ENCODE results near the gene JHY. TPM values are rescaled to one million over a fixed set of nuclear protein-coding genes. Genes with fewer than 3 reads are reported as not detected.

JHY gene
- total RNA-seq, 6 experiments from 2014 or later, result 0.10 to 0.37 (median 0.22) TPM; not detected in 1

DNA sequence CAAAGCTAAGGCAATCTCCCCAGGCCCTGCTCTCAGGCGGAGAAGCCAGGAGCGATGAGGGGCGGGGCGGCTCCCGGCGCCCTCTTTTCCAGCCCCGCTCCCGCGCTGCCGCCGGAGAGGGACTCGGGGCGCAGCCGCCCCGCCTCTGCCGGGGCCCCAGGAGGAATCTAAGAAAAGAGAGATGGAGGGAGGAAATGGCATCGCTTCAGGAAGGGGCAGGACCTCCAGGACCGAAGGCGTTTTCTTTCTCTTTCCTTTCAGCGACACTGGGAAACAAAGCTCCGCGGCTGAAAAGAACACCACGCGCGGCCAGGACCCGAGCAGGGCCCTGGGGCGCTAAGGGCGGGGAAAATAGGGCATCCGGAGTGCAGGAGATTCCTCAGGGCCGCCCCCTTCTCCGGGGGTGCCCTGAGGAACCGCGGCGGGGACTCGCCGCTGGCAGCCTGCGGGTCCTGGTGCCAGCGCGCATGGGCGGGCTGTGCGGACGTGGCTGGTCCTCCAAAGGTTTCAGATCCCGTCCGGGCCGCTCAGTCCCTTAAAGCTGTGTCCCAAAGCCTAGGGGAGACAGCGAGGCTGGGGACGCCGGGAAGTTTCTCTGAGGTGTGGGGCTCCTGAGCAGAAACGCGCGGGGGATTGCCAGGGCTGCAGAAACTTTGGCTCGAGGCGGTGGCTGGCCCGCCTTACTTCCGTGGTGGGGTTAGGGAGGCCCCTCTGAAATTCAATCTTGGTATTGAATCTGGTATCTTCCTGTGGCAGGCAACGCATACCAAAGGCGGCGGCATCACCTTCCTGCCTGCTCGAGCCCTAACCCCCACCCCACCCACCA lies 101.8 kb downstream of the JHY start:
- Histone ChIP-seq H3K27ac (no peak overlapping the region), H3K4me3 (peak overlapping the region; percentile 43 to 57 (median 47)), H3K4me1 (peaks cover 0 to 6% (median 0%) of the 10 kb centered on the region in 4 donors), H3K9me3 (no peaks in the 10 kb centered on the region), H3K36me3 (no peaks in the 10 kb centered on the region), H3K27me3 (peaks cover 6 to 32% of the 10 kb centered on the region in 2 donors)
- intact Hi-C loops (cut with DNase I), result no loop called here
- 0% methylated on average over 13 of the region's 59 CpGs for WGBS (ENCODE audit: insufficient coverage, low coverage, low lambda C conversion rate, missing lambda C conversion rate)
- TF ChIP-seq, protein P1, sequence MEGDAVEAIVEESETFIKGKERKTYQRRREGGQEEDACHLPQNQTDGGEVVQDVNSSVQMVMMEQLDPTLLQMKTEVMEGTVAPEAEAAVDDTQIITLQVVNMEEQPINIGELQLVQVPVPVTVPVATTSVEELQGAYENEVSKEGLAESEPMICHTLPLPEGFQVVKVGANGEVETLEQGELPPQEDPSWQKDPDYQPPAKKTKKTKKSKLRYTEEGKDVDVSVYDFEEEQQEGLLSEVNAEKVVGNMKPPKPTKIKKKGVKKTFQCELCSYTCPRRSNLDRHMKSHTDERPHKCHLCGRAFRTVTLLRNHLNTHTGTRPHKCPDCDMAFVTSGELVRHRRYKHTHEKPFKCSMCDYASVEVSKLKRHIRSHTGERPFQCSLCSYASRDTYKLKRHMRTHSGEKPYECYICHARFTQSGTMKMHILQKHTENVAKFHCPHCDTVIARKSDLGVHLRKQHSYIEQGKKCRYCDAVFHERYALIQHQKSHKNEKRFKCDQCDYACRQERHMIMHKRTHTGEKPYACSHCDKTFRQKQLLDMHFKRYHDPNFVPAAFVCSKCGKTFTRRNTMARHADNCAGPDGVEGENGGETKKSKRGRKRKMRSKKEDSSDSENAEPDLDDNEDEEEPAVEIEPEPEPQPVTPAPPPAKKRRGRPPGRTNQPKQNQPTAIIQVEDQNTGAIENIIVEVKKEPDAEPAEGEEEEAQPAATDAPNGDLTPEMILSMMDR (IDR thresholded peaks at IDR 0.05), result no peak
- TF ChIP-seq POLR2A (IDR thresholded peaks at IDR 0.05), result no peak
- DNase-seq (no peak), ATAC-seq (peak; percentile 37 to 52 (median 46))

DNA sequence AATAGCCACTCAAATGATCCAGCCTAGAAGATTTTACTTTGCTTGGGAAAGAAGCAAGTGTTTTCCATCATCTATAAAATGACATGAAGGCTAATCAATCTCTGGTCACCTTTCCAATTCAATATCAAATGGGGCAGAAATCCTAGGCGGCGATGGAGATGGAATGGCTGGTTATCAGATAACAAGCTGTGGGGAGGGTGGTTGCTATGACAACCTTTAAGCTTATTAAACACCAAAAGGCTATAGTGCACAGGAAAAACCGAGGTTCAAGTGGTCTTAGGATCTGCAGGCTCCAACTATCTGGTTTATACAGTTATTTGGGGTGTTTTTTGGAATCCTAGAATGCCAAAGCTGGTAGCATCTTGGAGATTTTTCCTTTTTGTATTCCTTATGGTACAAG lies 113.0 kb downstream of the JHY start:
- H3K4me1 ChIP-seq, result no peaks in the 10 kb centered on the region
- DNase-seq (no peak), ATAC-seq (no peak)
- no peak overlapping the region for H3K27ac ChIP-seq
- no peaks in the 10 kb centered on the region for H3K9me3 ChIP-seq
- no peak for TF ChIP-seq POLR2A (IDR thresholded peaks at IDR 0.05)
- TF ChIP-seq, protein P1 (IDR thresholded peaks at IDR 0.05), result no peak
- 22% methylated on average over 3 of the region's 3 CpGs for WGBS (ENCODE audit: insufficient coverage, low coverage, low lambda C conversion rate, missing lambda C conversion rate)
- intact Hi-C loops (cut with DNase I), result no loop called here
- no peaks in the 10 kb centered on the region for H3K36me3 ChIP-seq
- H3K27me3 ChIP-seq, result no peaks in the 10 kb centered on the region
- no peak overlapping the region for H3K4me3 ChIP-seq

- ATAC-seq (no peak), DNase-seq (no peak)
- intact Hi-C loops (cut with DNase I), result no loop called here
- Histone ChIP-seq H3K4me1 (no peaks in the 10 kb centered on the region), H3K36me3 (no peaks in the 10 kb centered on the region), H3K27ac (no peak overlapping the region), H3K9me3 (no peaks in the 10 kb centered on the region), H3K27me3 (no peaks in the 10 kb centered on the region), H3K4me3 (no peak overlapping the region)
- TF ChIP-seq POLR2A (IDR thresholded peaks at IDR 0.05), result no peak
- TF ChIP-seq, protein P1 (IDR thresholded peaks at IDR 0.05), result no peak
- WGBS (ENCODE audit: insufficient coverage, low coverage, low lambda C conversion rate, missing lambda C conversion rate), result 41% methylated on average over 13 of the region's 14 CpGs
These were observed 116.3 kb downstream of the JHY start for GRCh38 chr11:122998727-122999366.

- 63% methylated on average over 4 of the region's 5 CpGs for WGBS (ENCODE audit: insufficient coverage, low coverage, low lambda C conversion rate, missing lambda C conversion rate)
- Histone ChIP-seq H3K27me3 (no peaks in the 10 kb centered on the region), H3K27ac (no peak overlapping the region), H3K4me3 (no peak overlapping the region), H3K9me3 (no peaks in the 10 kb centered on the region), H3K36me3 (no peaks in the 10 kb centered on the region), H3K4me1 (no peaks in the 10 kb centered on the region)
- ATAC-seq (no peak), DNase-seq (no peak)
- no peak for TF ChIP-seq POLR2A (IDR thresholded peaks at IDR 0.05)
- intact Hi-C loops (cut with DNase I), result no loop called here
These were observed 118.2 kb downstream of the JHY start for GRCh38 chr11:123000721-123001120.
